GM18861 (cell line): ENCODE results near the gene BTBD9.

Source experiments
- ATAC-seq: cut with Tn5 transposase; IDR thresholded peaks from one replicate; pipeline ENCODE4 v1.9.1; 2021; ENCODE audit not compliant: unreplicated experiment

BTBD9 gene

DNA sequence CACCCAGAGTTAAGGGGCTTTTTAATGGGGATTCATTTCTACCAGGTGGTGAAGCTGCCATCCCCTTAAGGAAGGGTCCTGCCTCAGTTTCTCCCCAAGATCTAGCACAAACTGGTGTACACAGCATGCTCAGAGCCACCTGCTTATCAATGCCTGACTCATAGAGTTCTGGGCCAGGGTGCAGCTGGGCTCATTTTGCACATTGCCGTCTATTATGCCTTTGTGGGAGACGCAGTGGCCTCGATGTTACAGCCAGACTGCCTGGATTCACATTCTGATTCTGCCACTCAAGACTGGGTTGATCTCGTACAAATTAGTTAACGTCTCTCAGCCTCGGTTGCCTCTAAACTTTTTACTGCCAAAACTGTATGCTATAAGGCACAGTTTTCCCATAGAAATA is 454.5 kb downstream of the BTBD9 start:
- ATAC-seq, result no peak

GRCh38 chr6:38184585-38185080 is 455.1 kb downstream of the BTBD9 start:
- ATAC-seq, result no peak

DNA sequence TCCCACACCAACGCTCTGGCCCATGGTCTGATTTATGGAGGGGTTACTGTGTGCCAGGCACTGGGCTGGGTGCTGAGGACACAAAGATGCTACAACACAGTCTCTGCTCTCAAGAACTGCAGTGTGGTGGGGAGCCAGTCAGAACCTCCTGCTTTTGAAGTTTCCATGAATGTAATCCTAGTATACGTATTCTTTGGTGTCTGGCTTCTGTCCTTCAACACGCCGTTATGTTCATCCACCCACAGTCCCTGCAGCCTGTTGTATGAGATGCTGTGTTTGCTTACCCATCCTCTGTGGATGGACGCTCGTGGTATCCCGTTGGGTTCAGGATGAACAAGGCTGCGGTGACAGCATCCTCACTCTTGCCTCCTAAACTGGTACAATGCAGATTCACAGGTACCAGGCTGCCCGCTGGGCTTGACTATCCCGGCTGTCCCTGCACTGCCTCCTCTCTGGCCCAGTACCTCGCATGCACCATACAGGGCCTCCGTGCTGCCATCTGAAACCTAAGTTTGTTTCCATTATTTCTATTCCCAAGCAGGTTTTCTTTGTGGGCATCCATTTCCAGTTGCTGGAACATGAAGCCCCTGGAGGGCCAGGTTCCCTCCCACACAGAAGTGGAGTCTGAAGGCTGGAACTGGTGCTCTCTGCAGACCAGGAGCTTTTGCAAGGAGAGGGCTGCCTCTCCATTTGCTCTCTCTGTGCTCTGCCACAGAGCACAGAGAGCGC is 455.7 kb downstream of the BTBD9 start:
- no peak for ATAC-seq

- ATAC-seq, result no peak
These were observed 457.3 kb downstream of the BTBD9 start for GRCh38 chr6:38182426-38182825.

DNA sequence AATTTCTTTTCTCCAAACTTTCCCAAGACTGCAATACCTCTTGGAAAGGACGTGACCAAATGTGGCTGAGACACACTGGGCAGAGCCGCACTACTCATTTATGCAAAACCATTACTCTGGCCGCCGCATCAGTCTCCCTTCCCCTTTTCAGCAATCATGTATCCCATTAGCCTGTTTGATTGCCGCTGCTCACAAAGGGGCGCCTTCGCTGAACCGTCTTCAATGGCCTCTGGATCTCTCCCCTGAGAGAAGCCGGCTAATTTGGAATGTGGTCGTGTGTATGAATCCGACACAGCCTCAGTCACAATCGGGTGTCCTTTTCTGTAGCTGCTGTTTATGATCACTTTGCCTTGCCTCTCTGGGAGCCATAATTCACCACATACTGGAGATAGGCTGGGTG is 459.1 kb downstream of the BTBD9 start:
- ATAC-seq, result no peak

DNA sequence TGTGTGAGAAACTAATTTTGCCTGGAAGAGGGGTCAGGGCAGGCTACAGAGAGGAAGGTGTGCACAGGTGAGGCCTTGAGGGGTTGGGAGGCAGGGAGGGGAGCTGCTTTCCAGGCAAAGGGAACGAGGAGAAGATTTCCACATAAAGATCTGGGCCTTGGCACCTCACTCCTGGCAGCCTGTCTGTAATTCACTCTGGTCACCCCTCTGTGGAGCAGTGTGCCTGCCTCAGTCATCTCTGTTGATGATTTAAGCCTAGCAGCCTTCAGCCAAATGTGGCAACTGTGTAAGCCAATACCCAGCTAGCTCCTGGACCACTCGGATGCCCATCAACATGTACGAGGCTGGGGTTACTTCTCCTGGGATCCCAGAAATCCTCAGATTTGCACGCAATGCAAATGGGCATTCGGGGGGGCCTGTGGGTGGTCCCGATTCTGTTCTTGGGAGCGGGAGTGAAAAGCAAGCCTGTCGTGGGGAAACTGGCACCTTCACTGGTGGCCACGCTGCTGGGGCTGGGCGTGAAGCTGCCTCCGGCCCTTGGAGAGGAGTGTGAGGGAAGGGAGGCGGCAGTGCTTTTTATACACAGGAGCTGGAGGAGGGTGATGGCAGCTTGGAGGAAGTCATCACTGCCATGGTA is 459.8 kb downstream of the BTBD9 start:
- no peak for ATAC-seq

DNA sequence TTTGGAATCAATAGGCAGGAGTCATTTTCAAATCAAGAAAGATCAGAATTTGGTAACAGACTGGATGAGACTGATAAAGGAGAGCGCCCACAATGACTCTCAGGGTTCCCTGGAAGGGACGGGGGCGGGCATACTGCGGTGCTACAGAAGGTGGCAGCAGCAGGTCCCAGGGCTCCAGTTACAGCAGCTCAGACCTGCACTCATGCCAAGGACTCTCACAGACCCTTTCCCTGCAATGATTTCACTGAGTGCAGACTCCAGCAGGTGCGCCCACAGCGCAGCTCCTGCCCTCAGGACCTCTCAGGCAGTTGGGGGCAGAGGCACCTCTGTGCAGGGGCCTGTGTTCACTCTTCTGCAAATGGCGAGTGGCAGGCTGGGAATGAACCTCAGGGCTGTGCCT is 460.4 kb downstream of the BTBD9 start:
- no peak for ATAC-seq

- no peak for ATAC-seq
These were observed 461.2 kb downstream of the BTBD9 start for GRCh38 chr6:38178584-38178886.

- ATAC-seq, result no peak
These were observed 461.7 kb downstream of the BTBD9 start for GRCh38 chr6:38177882-38178583.

DNA sequence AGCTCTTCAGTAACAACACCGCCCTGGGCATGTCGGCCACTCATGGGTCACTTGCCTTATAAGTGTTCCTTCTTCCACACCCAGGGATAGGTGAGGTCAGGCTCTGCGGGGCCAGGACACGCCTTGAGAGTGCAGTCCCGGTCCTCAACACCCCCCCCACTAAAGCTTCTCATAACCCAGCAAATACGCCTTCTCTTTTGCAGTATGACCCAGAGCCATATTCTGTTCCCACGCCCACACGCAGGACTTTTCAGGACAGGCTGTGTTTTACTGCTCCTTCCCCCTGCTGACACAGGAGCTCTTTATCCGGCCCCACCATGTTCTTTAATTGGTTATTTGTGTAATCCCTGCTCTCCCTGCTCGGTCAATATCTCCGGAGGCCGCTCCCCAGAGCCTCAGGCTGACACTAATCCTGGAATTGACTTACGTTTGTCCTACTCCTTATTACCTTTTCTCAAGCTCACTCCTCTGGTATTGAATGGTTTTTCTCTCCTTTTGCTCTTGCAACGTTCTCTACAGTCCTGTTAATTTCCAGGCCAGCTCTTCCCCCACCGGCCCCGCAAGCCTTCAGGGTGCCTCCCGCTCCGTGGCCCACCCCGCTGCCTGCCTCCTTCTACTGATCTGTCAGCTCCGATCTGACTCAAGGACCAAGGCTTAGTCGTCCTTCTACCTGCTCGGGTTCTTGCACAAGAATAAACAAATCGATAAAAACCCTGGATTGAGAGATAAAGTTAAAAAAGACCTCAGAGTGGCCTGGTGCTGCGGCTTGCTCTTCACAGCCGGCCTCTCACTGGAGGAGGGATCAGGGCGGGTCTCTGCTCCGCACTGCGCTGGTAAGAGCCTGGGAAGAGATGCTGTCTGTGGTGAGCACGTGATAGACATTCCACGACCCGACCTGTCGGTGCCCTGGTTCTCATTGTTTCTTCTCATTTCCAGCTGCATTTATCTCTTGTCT is 462.7 kb downstream of the BTBD9 start:
- no peak for ATAC-seq

- no peak for ATAC-seq
These were observed 463.9 kb downstream of the BTBD9 start for GRCh38 chr6:38175786-38176185.

DNA sequence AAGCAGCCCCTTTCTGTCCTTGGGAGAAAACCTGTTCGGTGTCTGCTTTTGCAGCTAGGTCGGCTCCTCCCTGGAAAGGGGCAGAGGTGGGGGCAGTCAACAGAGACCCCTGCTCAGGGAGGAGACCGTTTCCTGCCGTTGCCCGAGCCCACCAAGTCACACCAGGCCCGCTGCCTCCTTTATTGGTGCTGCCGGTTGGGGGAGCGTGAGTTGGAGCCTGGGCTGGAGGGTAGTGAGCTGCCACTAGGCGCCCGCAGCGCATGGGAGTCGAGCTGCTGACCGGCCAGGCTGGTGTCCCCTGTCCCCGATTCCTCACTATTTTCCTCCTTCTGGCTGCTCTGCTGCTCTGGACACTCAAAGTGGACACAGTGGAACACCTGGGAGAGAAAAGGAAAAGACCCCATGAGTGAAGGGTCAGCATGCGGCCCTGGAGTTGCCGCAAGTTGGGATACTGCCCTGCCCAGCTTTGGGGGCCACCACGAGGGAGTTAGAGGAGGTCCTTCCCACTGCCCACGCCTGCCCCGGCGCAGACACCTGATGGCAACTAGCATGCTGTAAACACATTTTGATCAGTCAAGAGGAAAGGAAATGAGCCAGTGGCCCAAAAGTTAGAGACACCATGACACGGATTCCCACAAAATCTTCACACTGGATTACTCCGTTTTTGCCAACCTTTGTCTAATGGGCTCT is 464.8 kb downstream of the BTBD9 start:
- no peak for ATAC-seq

DNA sequence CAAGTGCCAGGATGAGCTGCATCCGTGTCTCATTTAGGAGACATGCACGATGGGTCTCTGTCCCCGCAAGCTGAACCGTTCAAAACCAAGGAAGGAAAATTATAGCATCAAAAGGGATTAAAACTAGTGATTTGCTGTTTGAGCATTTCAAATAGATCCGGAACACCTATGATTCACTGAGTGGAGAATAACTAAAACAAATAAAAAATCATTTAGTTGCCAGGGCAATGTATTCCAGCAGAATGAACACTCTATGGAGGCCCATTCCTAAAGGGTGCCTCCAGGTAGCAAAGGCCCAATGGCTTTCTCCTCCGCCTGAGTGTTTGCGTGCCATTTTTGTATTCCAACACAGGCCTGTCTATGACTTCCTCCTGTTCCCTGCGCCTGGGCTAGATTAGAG is 465.4 kb downstream of the BTBD9 start:
- ATAC-seq, result no peak

GRCh38 chr6:38173909-38174308 is 465.8 kb downstream of the BTBD9 start:
- ATAC-seq, result no peak

DNA sequence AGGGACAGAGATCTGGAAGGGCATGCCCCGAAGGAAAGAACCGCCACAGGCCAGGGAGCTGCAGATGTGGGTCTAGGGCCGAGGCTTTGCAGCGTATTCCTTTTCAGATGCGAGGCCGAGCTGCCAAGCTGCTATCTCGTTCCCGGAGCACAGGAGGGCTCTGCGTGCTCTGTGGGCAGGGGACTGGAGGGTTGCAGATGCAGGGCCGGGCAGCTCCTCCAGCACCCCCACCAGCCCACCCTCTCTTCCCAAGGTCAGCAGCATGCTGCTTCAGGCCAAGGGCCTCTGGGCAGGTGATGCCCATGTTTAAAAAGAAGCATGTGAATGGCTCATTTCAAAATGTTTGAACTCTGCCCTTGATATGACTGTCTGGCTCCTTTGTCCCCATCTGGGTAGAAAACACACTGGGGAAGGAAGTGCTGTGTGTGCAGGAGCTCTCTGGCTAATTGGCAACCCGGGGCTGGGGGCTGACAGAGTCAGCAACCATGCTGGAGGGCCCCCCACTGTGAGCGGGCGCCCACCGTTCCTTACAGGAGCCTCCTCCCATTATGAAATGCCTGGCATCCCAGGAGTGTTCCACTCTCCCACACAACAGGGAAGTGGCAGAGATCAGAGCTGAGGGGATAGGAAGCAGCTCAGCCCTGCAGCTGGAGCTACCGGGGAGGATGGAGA is 466.9 kb downstream of the BTBD9 start:
- ATAC-seq, result no peak

GRCh38 chr6:38171997-38172738 is 467.6 kb downstream of the BTBD9 start:
- ATAC-seq, result no peak

DNA sequence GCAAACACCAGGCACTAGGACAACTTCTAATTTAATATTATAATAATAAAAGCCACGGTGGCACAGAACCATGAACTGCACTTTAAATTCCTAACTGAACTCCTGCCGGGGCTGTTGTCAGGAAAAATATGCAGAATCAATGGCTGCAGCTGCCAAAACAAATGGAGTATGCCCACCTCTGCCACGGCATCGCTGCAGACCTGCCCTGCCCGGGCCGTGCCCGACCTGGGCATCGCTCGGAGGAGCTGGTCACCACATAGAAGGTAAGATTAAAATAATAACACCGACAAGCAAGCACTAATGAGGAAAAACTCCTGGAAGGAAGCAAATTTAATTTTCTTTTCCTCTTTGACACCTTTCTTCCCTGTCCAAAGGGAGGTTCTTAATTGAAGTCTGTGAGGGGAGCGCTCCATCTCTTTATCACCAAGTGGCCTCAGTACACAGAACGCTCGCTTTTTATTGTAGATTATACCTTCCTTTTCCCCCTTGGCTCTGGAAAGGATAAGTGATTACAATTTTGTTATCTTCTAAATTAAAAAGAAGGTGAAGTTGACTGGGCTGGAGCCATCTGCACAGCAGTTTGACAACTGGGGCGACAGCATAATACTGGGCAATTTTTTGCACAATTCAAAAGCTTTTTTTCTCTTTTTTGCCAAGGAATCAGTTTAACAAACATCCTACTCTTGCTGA is 468.9 kb downstream of the BTBD9 start:
- ATAC-seq, result no peak

DNA sequence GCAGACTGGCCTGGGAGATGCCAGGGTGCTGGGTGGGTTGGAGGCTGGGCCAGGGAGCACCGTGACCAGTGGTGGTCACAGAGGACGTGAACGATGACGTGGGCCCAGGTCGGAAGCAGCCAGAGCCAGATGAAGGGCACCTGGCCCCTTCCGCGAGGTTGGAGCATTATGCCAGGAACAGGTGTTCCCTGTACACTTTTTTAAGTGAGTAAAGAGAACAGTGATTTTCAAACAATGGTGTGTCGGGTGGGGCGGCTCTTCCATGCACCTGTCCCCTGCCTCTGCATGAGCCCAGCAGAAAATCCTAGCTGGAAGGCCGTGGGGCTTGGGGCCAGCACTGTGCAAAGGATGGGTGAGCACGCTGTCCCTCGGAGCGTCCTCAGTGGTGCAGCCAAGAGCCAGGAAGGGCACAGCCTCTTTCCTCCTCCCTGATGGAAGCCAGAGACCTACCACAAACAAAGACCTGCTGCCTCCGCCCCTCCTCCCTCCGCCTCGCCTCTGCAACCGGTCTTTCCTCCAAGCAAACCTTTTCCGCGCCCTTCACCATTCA is 469.7 kb downstream of the BTBD9 start:
- ATAC-seq, result no peak
